Measurements from ENCODE around the gene SRSF4.

Gene SRSF4

DNA sequence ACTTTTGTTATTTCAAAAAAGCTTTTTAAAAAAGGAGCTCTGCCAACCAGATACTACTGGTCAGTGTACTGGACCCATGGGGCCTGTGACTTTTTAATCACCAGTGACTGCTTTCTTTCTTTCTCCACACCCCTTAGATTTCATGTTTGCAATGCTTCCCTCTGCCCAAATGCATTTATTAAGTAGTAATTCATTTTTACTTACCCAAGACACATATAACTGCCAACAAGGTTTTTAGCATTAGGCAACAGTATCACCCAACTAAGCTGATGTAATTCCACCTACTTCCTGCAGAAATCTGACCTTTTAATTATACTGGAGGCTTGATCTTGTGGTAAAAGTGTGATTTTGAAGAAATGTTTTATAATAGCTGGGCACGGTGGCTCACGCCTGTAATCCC lies 36.5 kb upstream of the SRSF4 start:
- H3K27ac ChIP-seq (ENCODE audit: low read depth, low read length), result no peak overlapping the region
- TF ChIP-seq, protein P1, sequence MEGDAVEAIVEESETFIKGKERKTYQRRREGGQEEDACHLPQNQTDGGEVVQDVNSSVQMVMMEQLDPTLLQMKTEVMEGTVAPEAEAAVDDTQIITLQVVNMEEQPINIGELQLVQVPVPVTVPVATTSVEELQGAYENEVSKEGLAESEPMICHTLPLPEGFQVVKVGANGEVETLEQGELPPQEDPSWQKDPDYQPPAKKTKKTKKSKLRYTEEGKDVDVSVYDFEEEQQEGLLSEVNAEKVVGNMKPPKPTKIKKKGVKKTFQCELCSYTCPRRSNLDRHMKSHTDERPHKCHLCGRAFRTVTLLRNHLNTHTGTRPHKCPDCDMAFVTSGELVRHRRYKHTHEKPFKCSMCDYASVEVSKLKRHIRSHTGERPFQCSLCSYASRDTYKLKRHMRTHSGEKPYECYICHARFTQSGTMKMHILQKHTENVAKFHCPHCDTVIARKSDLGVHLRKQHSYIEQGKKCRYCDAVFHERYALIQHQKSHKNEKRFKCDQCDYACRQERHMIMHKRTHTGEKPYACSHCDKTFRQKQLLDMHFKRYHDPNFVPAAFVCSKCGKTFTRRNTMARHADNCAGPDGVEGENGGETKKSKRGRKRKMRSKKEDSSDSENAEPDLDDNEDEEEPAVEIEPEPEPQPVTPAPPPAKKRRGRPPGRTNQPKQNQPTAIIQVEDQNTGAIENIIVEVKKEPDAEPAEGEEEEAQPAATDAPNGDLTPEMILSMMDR (IDR thresholded peaks at IDR 0.05; ENCODE audit: low read depth, low read length, poor library complexity, severe bottlenecking), result no peak
- TF ChIP-seq EZH2phosphoT487 (IDR thresholded peaks at IDR 0.05; ENCODE audit: borderline replicate concordance, low read length), result no peak
- no peaks in the 10 kb centered on the region for H3K9me3 ChIP-seq (ENCODE audit: control insufficient read depth, insufficient read depth, low read length)
- no peaks in the 10 kb centered on the region for H3K4me1 ChIP-seq (ENCODE audit: control insufficient read depth, low read length)
- no peaks in the 10 kb centered on the region for H3K9me2 ChIP-seq (replicated peaks; ENCODE audit: control insufficient read depth, low read length)
- H3F3A ChIP-seq (ENCODE audit: control insufficient read depth, insufficient read depth), result no peaks in the 10 kb centered on the region
- H3K4me3 ChIP-seq (ENCODE audit: low read length), result no peak overlapping the region
- H3K27me3 ChIP-seq (ENCODE audit: control insufficient read depth, low read length), result no peaks in the 10 kb centered on the region
- peaks cover 37% of the 10 kb centered on the region for H3K36me3 ChIP-seq (ENCODE audit: control insufficient read depth, low read length)
- no peaks in the 10 kb centered on the region for H3K79me2 ChIP-seq (ENCODE audit: control insufficient read depth, low read length)
- no peak overlapping the region for H3K4me2 ChIP-seq (ENCODE audit: low read length)
- no peaks in the 10 kb centered on the region for H4K20me1 ChIP-seq (ENCODE audit: control insufficient read depth, insufficient read depth, low read depth, low read length)

DNA sequence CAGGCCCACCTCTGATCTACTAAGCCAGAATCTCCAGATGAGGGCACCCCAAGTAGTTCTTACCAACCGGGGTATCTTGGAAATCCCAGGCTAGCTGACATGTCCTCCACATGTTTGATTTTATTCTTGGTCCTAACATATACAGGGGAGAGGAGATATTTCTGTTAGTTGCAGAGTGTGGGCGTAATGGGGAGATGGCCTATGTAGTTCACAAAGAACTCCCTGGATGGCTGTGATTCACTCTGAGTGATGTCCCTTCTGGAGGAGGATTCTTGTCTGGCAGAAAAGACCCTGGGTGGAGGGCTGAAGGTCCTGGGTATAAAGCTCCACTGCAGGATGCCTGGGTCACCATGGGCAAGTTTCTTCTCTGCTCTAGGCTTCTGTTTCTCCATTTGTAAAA lies 35.9 kb upstream of the SRSF4 start:
- Histone ChIP-seq H3K4me3 (ENCODE audit: low read length) (no peak overlapping the region), H3K9me3 (ENCODE audit: control insufficient read depth, insufficient read depth, low read length) (no peaks in the 10 kb centered on the region), H3K79me2 (ENCODE audit: control insufficient read depth, low read length) (no peaks in the 10 kb centered on the region), H3F3A (ENCODE audit: control insufficient read depth, insufficient read depth) (no peaks in the 10 kb centered on the region), H3K9me2 (replicated peaks; ENCODE audit: control insufficient read depth, low read length) (no peaks in the 10 kb centered on the region), H3K4me2 (ENCODE audit: low read length) (no peak overlapping the region), H3K4me1 (ENCODE audit: control insufficient read depth, low read length) (no peaks in the 10 kb centered on the region), H3K36me3 (ENCODE audit: control insufficient read depth, low read length) (peaks cover 43% of the 10 kb centered on the region), H4K20me1 (ENCODE audit: control insufficient read depth, insufficient read depth, low read depth, low read length) (no peaks in the 10 kb centered on the region), H3K27me3 (ENCODE audit: control insufficient read depth, low read length) (no peaks in the 10 kb centered on the region), H3K27ac (ENCODE audit: low read depth, low read length) (no peak overlapping the region)
- TF ChIP-seq, protein P1 (IDR thresholded peaks at IDR 0.05; ENCODE audit: low read depth, low read length, poor library complexity, severe bottlenecking), result no peak
- TF ChIP-seq EZH2phosphoT487 (IDR thresholded peaks at IDR 0.05; ENCODE audit: borderline replicate concordance, low read length), result no peak

DNA sequence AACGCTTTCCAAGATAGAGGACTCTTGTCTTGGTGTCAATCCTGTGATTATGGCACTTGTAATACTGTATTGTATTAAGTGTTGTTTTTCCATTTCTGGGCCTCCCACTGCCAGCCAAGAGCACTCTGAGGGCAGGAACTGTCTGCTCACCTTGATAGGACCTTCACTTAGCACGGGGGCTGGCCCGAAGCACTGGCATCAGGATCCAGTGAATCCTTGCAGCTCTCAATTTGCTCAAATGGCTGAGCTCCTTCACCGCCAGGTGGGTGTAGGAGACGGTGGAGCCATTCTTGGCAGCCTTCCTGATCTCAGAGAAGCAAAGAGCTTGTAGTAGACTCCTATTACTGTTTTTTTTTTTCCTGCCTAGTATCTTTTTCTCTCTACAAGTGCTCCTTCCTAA lies 31.4 kb upstream of the SRSF4 start:
- H3K4me1 ChIP-seq (ENCODE audit: control insufficient read depth, low read length), result peaks cover 2% of the 10 kb centered on the region; the same call in 1 of the 2 replicates
- no peak overlapping the region for H3K4me2 ChIP-seq (ENCODE audit: low read length)
- no peaks in the 10 kb centered on the region for H4K20me1 ChIP-seq (ENCODE audit: control insufficient read depth, insufficient read depth, low read depth, low read length)
- no peaks in the 10 kb centered on the region for H3K27me3 ChIP-seq (ENCODE audit: control insufficient read depth, low read length)
- no peak overlapping the region for H3K4me3 ChIP-seq (ENCODE audit: low read length)
- no peaks in the 10 kb centered on the region for H3K9me3 ChIP-seq (ENCODE audit: control insufficient read depth, insufficient read depth, low read length)
- H3K9me2 ChIP-seq (replicated peaks; ENCODE audit: control insufficient read depth, low read length), result no peaks in the 10 kb centered on the region
- H3K79me2 ChIP-seq (ENCODE audit: control insufficient read depth, low read length), result no peaks in the 10 kb centered on the region
- no peak overlapping the region for H3K27ac ChIP-seq (ENCODE audit: low read depth, low read length)
- no peak for TF ChIP-seq EZH2phosphoT487 (IDR thresholded peaks at IDR 0.05; ENCODE audit: borderline replicate concordance, low read length)
- TF ChIP-seq, protein P1 (IDR thresholded peaks at IDR 0.05; ENCODE audit: low read depth, low read length, poor library complexity, severe bottlenecking), result no peak
- H3F3A ChIP-seq (ENCODE audit: control insufficient read depth, insufficient read depth), result no peaks in the 10 kb centered on the region
- peaks cover 47% of the 10 kb centered on the region for H3K36me3 ChIP-seq (ENCODE audit: control insufficient read depth, low read length)
